NT2/D1 (cell line): Measurements from ENCODE around the gene XPO6.

Source experiments
- SUZ12 ChIP-seq: IDR thresholded peaks from 2 replicates; pipeline ENCODE4 v1.6.1; 2011; ENCODE audit not compliant: insufficient read length, insufficient read depth; ENCODE audit errors: extremely low read depth
- YY1 ChIP-seq: IDR thresholded peaks from 2 replicates; pipeline ENCODE4 v1.6.1; 2011; ENCODE audit not compliant: insufficient read length, insufficient read depth
- ZNF274 ChIP-seq: IDR thresholded peaks from 2 replicates; pipeline ENCODE4 v1.6.1; 2011; ENCODE audit warnings: mild to moderate bottlenecking, low read depth, low read length

DNA sequence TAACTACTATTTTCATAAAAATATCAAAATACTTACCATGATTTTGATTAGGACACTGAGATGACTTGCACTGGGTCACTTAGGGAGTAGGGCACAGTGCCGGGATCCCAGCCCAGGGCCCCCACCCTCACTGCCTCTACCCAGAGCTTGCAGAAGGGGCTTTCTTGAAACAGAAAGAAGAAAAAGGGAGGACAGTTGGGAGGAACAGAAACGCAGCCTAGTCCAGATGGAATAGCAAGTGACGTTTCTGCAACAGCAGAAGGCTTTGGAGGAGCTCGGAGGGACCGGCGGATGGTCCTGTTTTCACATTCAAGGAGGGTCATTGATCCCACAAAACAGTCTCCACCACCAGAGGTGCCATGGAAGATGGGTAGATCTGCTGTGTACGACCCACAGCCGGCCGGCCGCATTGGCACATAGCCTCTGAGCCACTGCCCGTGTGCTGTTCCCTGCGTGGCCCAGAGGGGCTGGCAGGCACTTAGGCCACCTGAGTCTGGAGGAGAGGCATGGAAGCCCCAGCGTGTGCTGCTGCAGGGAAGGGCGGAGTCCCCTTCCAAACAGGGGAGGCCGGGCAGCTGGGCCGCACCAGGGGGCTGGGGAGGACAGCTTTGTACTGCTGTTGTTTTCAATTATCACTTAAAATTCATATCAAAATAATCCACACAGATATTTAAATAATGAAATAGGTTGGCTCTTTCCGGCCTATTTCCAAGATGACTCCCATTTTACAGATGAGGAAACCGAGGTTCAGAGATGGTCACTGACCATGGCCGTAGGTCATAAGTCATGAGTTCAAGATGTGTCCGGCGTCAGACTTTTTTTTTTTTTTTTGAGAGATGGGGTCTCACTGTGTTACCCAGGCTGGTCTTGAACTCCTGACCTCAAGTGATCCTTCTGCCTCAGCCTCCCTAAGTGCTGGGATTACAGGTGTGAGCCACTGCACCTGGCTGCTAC is 125.3 kb downstream of the XPO6 start:
- no peak for TF ChIP-seq ZNF274
- TF ChIP-seq SUZ12: no peak
- TF ChIP-seq YY1: no peak
